Type B pancreatic cell (in vitro differentiated cells): ENCODE measurements around the gene DCLK1. TPM values are rescaled to one million over a fixed set of nuclear protein-coding genes. Genes with fewer than 3 reads are reported as not detected.

ENCODE experiments used
- DNase-seq: peaks from one replicate; pipeline ENCODE4 v3.0.0; 2021; ENCODE audit warnings: mixed read lengths; ENCODE audit not compliant: unreplicated experiment; ENCODE audit errors: extremely low spot score
- H3K27ac Mint-ChIP-seq: 2 replicates; pipeline ENCODE4 v1.8.0; 2021; ENCODE audit warnings: mild to moderate bottlenecking, mixed read lengths
- H3K27me3 Mint-ChIP-seq: 2 replicates; pipeline ENCODE4 v1.8.0; 2021; ENCODE audit warnings: mixed read lengths
- H3K36me3 Mint-ChIP-seq: 2 replicates; pipeline ENCODE4 v1.8.0; 2021; ENCODE audit warnings: mixed read lengths
- H3K4me1 Mint-ChIP-seq: one replicate; pipeline ENCODE4 v1.8.0; 2021; ENCODE audit warnings: mixed read lengths; ENCODE audit not compliant: unreplicated experiment
- H3K4me3 Mint-ChIP-seq: 2 replicates; pipeline ENCODE4 v1.8.0; 2021; ENCODE audit warnings: mild to moderate bottlenecking, mixed read lengths
- H3K9me3 Mint-ChIP-seq: 2 replicates; pipeline ENCODE4 v1.8.0; 2021; ENCODE audit warnings: mixed read lengths
- CTCF ChIP-seq: fragments of 200-600 bp; sonication (generic); conservative IDR thresholded peaks from 2 replicates; pipeline ENCODE4 v1.5.0; 2021; ENCODE audit warnings: antibody characterized with exemption, mild to moderate bottlenecking
- total RNA-seq: library from RNA; stranded (reverse); gene quantifications from 2 replicates; pipeline ENCODE4 v1.2.1, GENCODE V29; 2021; ENCODE audit warnings: low replicate concordance

DCLK1 gene
- total RNA-seq, 1 donor from 2014 or later: 47.1 TPM

GRCh38 chr13:35791184-35791851 lies 339.9 kb downstream of the DCLK1 start:
- no peaks in the 10 kb centered on the region for H3K9me3 Mint-ChIP-seq
- H3K4me3 Mint-ChIP-seq: no peak overlapping the region
- no peak for TF ChIP-seq CTCF
- no peaks in the 10 kb centered on the region for H3K27me3 Mint-ChIP-seq
- peaks cover 5% of the 10 kb centered on the region for H3K36me3 Mint-ChIP-seq
- DNase-seq: no peak
- peaks cover 36% of the 10 kb centered on the region for H3K4me1 Mint-ChIP-seq
- no peak overlapping the region for H3K27ac Mint-ChIP-seq

DNA sequence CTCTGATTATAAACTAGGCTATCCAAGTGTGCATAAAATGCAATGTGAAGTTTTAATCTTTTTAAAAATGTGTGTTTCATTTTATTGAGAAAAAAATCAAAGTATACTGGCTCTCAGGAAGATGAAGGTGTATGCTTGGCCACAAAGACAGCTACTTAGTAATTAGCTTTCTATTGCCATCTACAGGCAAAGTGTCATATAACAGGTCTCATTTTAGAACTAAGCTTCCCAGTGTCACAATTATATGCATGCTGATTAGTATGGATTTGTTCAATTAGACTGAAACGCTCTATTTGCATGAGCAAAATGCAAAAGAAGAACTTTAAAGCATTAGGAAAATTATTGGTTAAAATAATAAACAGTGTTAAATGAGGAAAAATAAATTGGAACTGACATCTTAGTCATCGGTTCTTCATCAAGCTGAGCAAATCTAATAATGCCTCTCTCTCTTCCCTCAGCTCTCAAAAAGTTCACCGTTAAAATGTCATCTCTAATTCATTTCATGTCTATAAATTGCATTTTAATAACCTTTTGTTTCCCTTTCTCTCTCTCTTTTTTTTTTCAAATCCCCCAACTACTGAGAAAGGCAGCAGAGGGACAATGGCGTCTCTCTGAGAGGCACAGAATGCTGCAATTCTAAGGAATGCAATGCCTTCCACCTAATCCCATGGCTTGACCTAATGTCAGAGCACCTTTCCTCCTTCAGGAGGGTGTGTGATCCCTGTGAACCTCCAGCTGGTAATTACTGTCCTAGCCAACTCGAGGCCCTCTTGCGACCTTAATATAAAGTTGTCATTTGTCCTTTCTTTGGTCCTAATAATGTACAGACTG lies 341.6 kb downstream of the DCLK1 start:
- peaks cover 39% of the 10 kb centered on the region for H3K4me1 Mint-ChIP-seq
- H3K9me3 Mint-ChIP-seq: no peaks in the 10 kb centered on the region
- DNase-seq: no peak
- no peaks in the 10 kb centered on the region for H3K36me3 Mint-ChIP-seq
- H3K4me3 Mint-ChIP-seq: no peak overlapping the region
- no peak overlapping the region for H3K27ac Mint-ChIP-seq
- no peaks in the 10 kb centered on the region for H3K27me3 Mint-ChIP-seq
- peak; percentile 76 for TF ChIP-seq CTCF

DNA sequence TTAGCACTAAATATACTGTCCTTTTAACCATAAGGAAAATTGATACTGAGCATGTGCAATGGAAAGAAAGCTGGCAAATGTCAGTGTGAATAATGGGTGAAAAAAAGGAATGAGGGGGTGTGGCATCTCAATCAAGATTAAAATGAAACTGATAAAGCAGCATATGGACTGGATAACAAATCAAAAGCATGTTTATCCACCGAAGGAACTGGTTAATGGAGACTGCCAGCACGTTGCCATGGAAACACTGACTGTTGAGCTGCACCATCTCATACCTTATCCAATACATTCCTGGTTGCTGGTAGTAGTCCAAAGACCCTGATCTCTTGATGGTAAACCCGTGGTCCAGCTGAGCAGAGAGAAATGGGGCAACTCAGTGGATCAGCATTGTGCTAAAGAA lies 343.2 kb downstream of the DCLK1 start:
- Mint-ChIP-seq H3K27ac (no peak overlapping the region), H3K9me3 (no peaks in the 10 kb centered on the region), H3K27me3 (no peaks in the 10 kb centered on the region), H3K4me3 (no peak overlapping the region), H3K4me1 (peaks cover 44% of the 10 kb centered on the region), H3K36me3 (no peaks in the 10 kb centered on the region)
- no peak for DNase-seq
- TF ChIP-seq CTCF: no peak

- no peak overlapping the region for H3K4me3 Mint-ChIP-seq
- no peaks in the 10 kb centered on the region for H3K9me3 Mint-ChIP-seq
- peaks cover 43% of the 10 kb centered on the region for H3K4me1 Mint-ChIP-seq
- DNase-seq: no peak
- TF ChIP-seq CTCF: no peak
- no peak overlapping the region for H3K27ac Mint-ChIP-seq
- peaks cover 2% of the 10 kb centered on the region for H3K27me3 Mint-ChIP-seq
- H3K36me3 Mint-ChIP-seq: no peaks in the 10 kb centered on the region
Observed at GRCh38 chr13:35785576-35786303, 345.4 kb downstream of the DCLK1 start.

DNA sequence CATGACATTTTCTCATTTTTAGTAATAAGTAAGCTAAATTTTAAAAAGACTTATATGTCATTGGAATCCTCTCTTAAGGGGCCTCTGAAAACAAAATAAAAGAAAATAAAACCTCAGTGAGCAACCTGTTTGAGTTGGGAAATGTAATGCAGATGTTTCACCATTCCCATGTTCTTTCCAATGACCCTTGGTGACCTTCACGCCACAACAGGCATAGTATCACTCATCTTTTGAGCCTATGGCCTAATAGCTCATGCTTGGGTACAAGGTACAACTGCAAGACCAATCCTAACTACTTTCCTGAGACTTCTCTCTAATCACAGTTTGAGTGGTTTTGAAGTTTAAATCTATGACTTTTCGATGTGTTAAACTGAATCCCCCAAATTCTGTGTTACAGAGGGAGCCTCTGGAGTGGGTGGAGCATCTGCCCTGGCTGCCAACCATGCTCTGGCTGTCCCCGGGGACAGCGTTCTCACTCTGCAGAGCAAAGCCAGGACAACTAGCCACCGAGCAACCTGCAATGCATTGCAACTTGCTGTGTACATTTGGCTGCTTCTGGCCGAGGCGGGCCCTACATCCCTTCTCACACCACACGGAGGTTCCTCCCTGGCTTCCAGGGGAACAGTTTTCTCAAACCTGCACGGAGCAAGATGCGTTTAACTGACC lies 346.8 kb downstream of the DCLK1 start:
- no peak for TF ChIP-seq CTCF
- Mint-ChIP-seq H3K4me3 (no peak overlapping the region), H3K36me3 (no peaks in the 10 kb centered on the region), H3K9me3 (no peaks in the 10 kb centered on the region), H3K4me1 (peaks cover 37% of the 10 kb centered on the region), H3K27me3 (peaks cover 2% of the 10 kb centered on the region), H3K27ac (no peak overlapping the region)
- DNase-seq: no peak
